Tibial nerve (tissue), 4 donors: Measurements from ENCODE around the gene ZNF148.

Experiments used
- CTCF ChIP-seq, 5 experiments: fragments of 200-600 bp in 3 of 5; fragments of 450-650 bp in 2 of 5; sonication (generic) in 3 of 5; IDR thresholded peaks; one replicate each; pipeline ENCODE4 v1.5.1; 2016 to 2019; ENCODE audit warnings: antibody characterized with exemption in 5 of 5, mild to moderate bottlenecking in 3 of 5, moderate library complexity in 2 of 5
- EP300 ChIP-seq, 2 donors: sonication (generic); formaldehyde crosslinking; IDR thresholded peaks; one replicate each; pipeline ENCODE4 v1.6.1; 2017; ENCODE audit warnings: antibody characterized with exemption in 2 of 2, mild to moderate bottlenecking in 1 of 2
- POLR2A ChIP-seq, 2 donors: fragments of 450-650 bp; IDR thresholded peaks; one replicate each; pipeline ENCODE4 v1.6.1; 2017; ENCODE audit warnings: antibody characterized with exemption in 2 of 2, mild to moderate bottlenecking in 2 of 2, moderate library complexity in 2 of 2

- TF ChIP-seq EP300 (IDR thresholded peaks at IDR 0.05) (no peak), CTCF (IDR thresholded peaks at IDR 0.05) (no peak), POLR2A (IDR thresholded peaks at IDR 0.05) (no peak)
Observed at GRCh38 chr3:125194849-125195601, 180.1 kb downstream of the ZNF148 start.
